ENCODE results near the gene ARL8B. TPM values are rescaled to one million over a fixed set of nuclear protein-coding genes. Genes with fewer than 3 reads are reported as not detected.

ARL8B gene
- total and polyA plus RNA-seq, 2 of the 8 experiments (the other 6 are each of a cell fraction or from before 2014, with no cell fraction given), result 14.5 to 27.8 TPM

GRCh38 chr3:5219216-5219615 is 97.1 kb downstream of the ARL8B start:
- Histone ChIP-seq H2AK5ac (ENCODE audit: low read depth, low read length) (no peak overlapping the region), H3K23me2 (ENCODE audit: low read depth, low read length) (no peaks in the 10 kb centered on the region), H3K9ac (replicated peaks in 1 of 4; ENCODE audit: extremely low read depth in 1 of 4, low read depth in 3 of 4, low read length in 3 of 4) (no peak overlapping the region), H2BK5ac (ENCODE audit: low read depth, low read length) (no peak overlapping the region), H3K23ac (ENCODE audit: insufficient read length) (no peak overlapping the region), H2BK20ac (ENCODE audit: low read length) (no peak overlapping the region), H3K4me3 (ENCODE audit: extremely low read depth in 1 of 4, insufficient read depth in 2 of 4, low read depth in 3 of 4, low read length in 4 of 4) (no peak overlapping the region), H4K91ac (replicated peaks; ENCODE audit: insufficient read length, low read length) (no peak overlapping the region), H3K9me3 (ENCODE audit: insufficient read depth in 2 of 2, low read depth in 1 of 2, low read length in 1 of 2) (no peaks in the 10 kb centered on the region), H2BK12ac (ENCODE audit: low read depth, low read length) (no peak overlapping the region), H3K18ac (ENCODE audit: extremely low read depth, low read length) (no peak overlapping the region), H3K4me1 (replicated peaks in 1 of 4; ENCODE audit: control insufficient read depth in 3 of 4, insufficient read depth in 4 of 4, low read length in 3 of 4) (peaks cover 6 to 24% (median 15%) of the 10 kb centered on the region in 4 experiments; a peak in 5 of 7 replicates), H2AFZ (ENCODE audit: low read length) (no peak overlapping the region), H3K27me3 (replicated peaks in 1 of 4; ENCODE audit: control insufficient read depth in 3 of 4, extremely low read depth in 1 of 4, insufficient read depth in 3 of 4, low read length in 3 of 4) (no peaks in the 10 kb centered on the region), H3K79me1 (ENCODE audit: low read depth, low read length) (no peaks in the 10 kb centered on the region; the same call in 1 of the 2 replicates), H3K36me3 (ENCODE audit: control insufficient read depth in 2 of 4, insufficient read depth in 4 of 4, low read length in 3 of 4) (peaks cover 5 to 23% (median 9%) of the 10 kb centered on the region in 4 experiments; a peak in 6 of 8 replicates), H2BK120ac (replicated peaks; ENCODE audit: low read depth, low read length) (no peak overlapping the region), H4K8ac (ENCODE audit: extremely low read depth, insufficient read depth, low read length) (no peak overlapping the region), H3K27ac (ENCODE audit: low read depth, low read length) (no peak overlapping the region), H3K4me2 (ENCODE audit: insufficient read depth in 1 of 2, low read depth in 2 of 2, low read length in 2 of 2) (no peak overlapping the region), H2BK15ac (ENCODE audit: low read length) (no peak overlapping the region), H4K20me1 (replicated peaks in 1 of 2; ENCODE audit: control insufficient read depth in 1 of 2, insufficient read depth in 2 of 2, low read length in 2 of 2) (no peaks in the 10 kb centered on the region), H3K4ac (replicated peaks; ENCODE audit: insufficient read length, low read depth, low read length) (no peak overlapping the region), H4K5ac (ENCODE audit: insufficient read length, low read depth, low read length) (no peak overlapping the region), H3K56ac (replicated peaks; ENCODE audit: insufficient read length, low read depth, low read length) (no peak overlapping the region), H3K14ac (ENCODE audit: insufficient read length) (no peak overlapping the region), H3K79me2 (ENCODE audit: control insufficient read depth in 1 of 2, insufficient read depth in 2 of 2, low read length in 2 of 2) (no peaks in the 10 kb centered on the region)
- POLR2A ChIA-PET (ENCODE audit: partially characterized antibody), result interaction anchor here (0.6 kb wide), 1 partner anchor 1402 kb away, joined by 4 read pairs; no protein-coding TSS in a partner anchor
- TF ChIP-seq JUND (IDR thresholded peaks at IDR 0.05; ENCODE audit: low read length), result no peak
- no peak for TF ChIP-seq RBBP5 (IDR thresholded peaks at IDR 0.05; ENCODE audit: borderline replicate concordance, low read depth, low read length)
- TF ChIP-seq GABPA (IDR thresholded peaks at IDR 0.05; ENCODE audit: borderline replicate concordance, insufficient read depth, low read length), result no peak
- FAIRE-seq, result no peak
- CTCF ChIA-PET (ENCODE audit: partially characterized antibody), result interaction anchor here (1.4 kb wide), 1 partner anchor 14 kb away, joined by 3 read pairs; no protein-coding TSS in a partner anchor
- no peak for DNase-seq (ENCODE audit: low read depth in 1 of 2, low spot score in 2 of 2)
- 27% methylated on average over 4 of the region's 4 CpGs; no CpG with 5 or more reads in 1 of the 2 experiments for WGBS, 2 experiments (ENCODE audit: extremely low coverage in 1 of 2, insufficient coverage in 1 of 2, insufficient read length in 1 of 2, insufficient replicate concordance in 2 of 2, low coverage in 1 of 2, low lambda C conversion rate in 2 of 2, missing lambda C conversion rate in 1 of 2)

All from H1 (cell line).